Muscle layer of duodenum (tissue), 2 donors: Measurements from ENCODE around the gene CCDC194.

Experiments
- H3K27ac ChIP-seq: one replicate; pipeline ENCODE4 v1.7.0; 2013; ENCODE audit warnings: mild to moderate bottlenecking, low read length
- H3K27me3 ChIP-seq: one replicate; pipeline ENCODE4 v1.7.0; 2013; ENCODE audit warnings: low read depth, mild to moderate bottlenecking, control low read depth, low read length
- H3K36me3 ChIP-seq, 2 donors: one replicate each; pipeline ENCODE4 v1.7.0; 2013; ENCODE audit warnings: low read length in 2 of 2, control low read depth in 1 of 2, mild to moderate bottlenecking in 1 of 2; ENCODE audit not compliant: insufficient read depth in 2 of 2, control insufficient read depth in 1 of 2
- H3K4me1 ChIP-seq, 2 donors: one replicate each; pipeline ENCODE4 v1.7.0; 2013; ENCODE audit warnings: low read length in 2 of 2, mild to moderate bottlenecking in 2 of 2, control low read depth in 1 of 2, moderate library complexity in 1 of 2; ENCODE audit not compliant: insufficient read depth in 2 of 2, control insufficient read depth in 1 of 2
- H3K4me3 ChIP-seq, 2 donors: one replicate each; pipeline ENCODE4 v1.7.0; 2013; ENCODE audit warnings: low read length in 2 of 2, low read depth in 1 of 2, mild to moderate bottlenecking in 1 of 2
- H3K9me3 ChIP-seq, 2 donors: one replicate each; pipeline ENCODE4 v1.7.0; 2013; ENCODE audit warnings: low read length in 2 of 2, control low read depth in 1 of 2, mild to moderate bottlenecking in 1 of 2; ENCODE audit not compliant: control insufficient read depth in 1 of 2
- donor health status: healthy.

Gene CCDC194

GRCh38 chr19:17420475-17420924, 26.5 kb upstream of the CCDC194 start:
- H3K4me3 ChIP-seq = peak overlapping the region; percentile 69 to 83
- no peaks in the 10 kb centered on the region for H3K27me3 ChIP-seq
- H3K4me1 ChIP-seq = peaks cover 6 to 18% of the 10 kb centered on the region in 2 donors
- H3K27ac ChIP-seq = peak overlapping the region; percentile 8
- H3K9me3 ChIP-seq = no peaks in the 10 kb centered on the region
- H3K36me3 ChIP-seq = no peaks in the 10 kb centered on the region

- Histone ChIP-seq H3K27me3 (no peaks in the 10 kb centered on the region), H3K4me1 (peaks cover 6 to 16% of the 10 kb centered on the region in 2 donors), H3K9me3 (no peaks in the 10 kb centered on the region), H3K27ac (peak within 1 kb of the TSS; percentile 72), H3K4me3 (peak within 1 kb of the TSS; percentile 73 to 83), H3K36me3 (no peaks in the 10 kb centered on the region)
Observed at GRCh38 chr19:17419621-17420474, 25.9 kb upstream of the CCDC194 start, which contains the start of gene MVB12A. TSS of gene MVB12A (plus strand) at chr19:17420047. CDS start at chr19:17420136, 89 bp downstream.

- no peaks in the 10 kb centered on the region for H3K27me3 ChIP-seq
- H3K4me3 ChIP-seq = peak overlapping the region; percentile 73 to 83
- H3K4me1 ChIP-seq = peaks cover 6 to 12% of the 10 kb centered on the region in 2 donors
- H3K27ac ChIP-seq = peak overlapping the region; percentile 72
- no peaks in the 10 kb centered on the region for H3K9me3 ChIP-seq
- peaks cover 0 to 2% of the 10 kb centered on the region in 2 donors for H3K36me3 ChIP-seq
Observed at GRCh38 chr19:17419154-17419620, 25.2 kb upstream of the CCDC194 start.

- Histone ChIP-seq H3K4me1 (peaks cover 6 to 12% of the 10 kb centered on the region in 2 donors), H3K9me3 (no peaks in the 10 kb centered on the region), H3K36me3 (peaks cover 0 to 3% of the 10 kb centered on the region in 2 donors), H3K4me3 (peak overlapping the region in 1 of 2 donors; percentile 83), H3K27me3 (no peaks in the 10 kb centered on the region), H3K27ac (no peak overlapping the region)
Observed at GRCh38 chr19:17418710-17419109, 24.7 kb upstream of the CCDC194 start.

GRCh38 chr19:17415121-17415520, 21.1 kb upstream of the CCDC194 start:
- no peak overlapping the region for H3K27ac ChIP-seq

GRCh38 chr19:17414097-17414496, 20.1 kb upstream of the CCDC194 start:
- Histone ChIP-seq H3K4me1 (peaks cover 2 to 3% of the 10 kb centered on the region in 2 donors), H3K4me3 (no peak overlapping the region), H3K27me3 (no peaks in the 10 kb centered on the region), H3K27ac (no peak overlapping the region), H3K36me3 (peaks cover 0 to 3% of the 10 kb centered on the region in 2 donors), H3K9me3 (no peaks in the 10 kb centered on the region)

More at GRCh38 chr19:17415121-17415520, 21.1 kb upstream of the CCDC194 start:
- H3K4me3 ChIP-seq = no peak overlapping the region
- H3K27me3 ChIP-seq = no peaks in the 10 kb centered on the region
- H3K36me3 ChIP-seq = peaks cover 0 to 3% of the 10 kb centered on the region in 2 donors
- H3K4me1 ChIP-seq = peaks cover 5 to 6% of the 10 kb centered on the region in 2 donors
- H3K9me3 ChIP-seq = no peaks in the 10 kb centered on the region

GRCh38 chr19:17411801-17412200, 17.8 kb upstream of the CCDC194 start:
- no peaks in the 10 kb centered on the region for H3K4me1 ChIP-seq
- no peak overlapping the region for H3K27ac ChIP-seq
- H3K4me3 ChIP-seq = no peak overlapping the region
- H3K27me3 ChIP-seq = no peaks in the 10 kb centered on the region
- H3K9me3 ChIP-seq = no peaks in the 10 kb centered on the region
- peaks cover 0 to 3% of the 10 kb centered on the region in 2 donors for H3K36me3 ChIP-seq

GRCh38 chr19:17409990-17410389, 16.0 kb upstream of the CCDC194 start:
- H3K27ac ChIP-seq = no peak overlapping the region
- peaks cover 0 to 11% of the 10 kb centered on the region in 2 donors for H3K4me1 ChIP-seq
- peaks cover 0 to 3% of the 10 kb centered on the region in 2 donors for H3K36me3 ChIP-seq
- no peak overlapping the region for H3K4me3 ChIP-seq
- no peaks in the 10 kb centered on the region for H3K27me3 ChIP-seq
- no peaks in the 10 kb centered on the region for H3K9me3 ChIP-seq

GRCh38 chr19:17406887-17407196, 12.8 kb upstream of the CCDC194 start:
- Histone ChIP-seq H3K9me3 (no peaks in the 10 kb centered on the region), H3K27me3 (no peaks in the 10 kb centered on the region), H3K36me3 (no peaks in the 10 kb centered on the region), H3K4me1 (peaks cover 0 to 11% of the 10 kb centered on the region in 2 donors), H3K27ac (peak overlapping the region; percentile 82), H3K4me3 (peak overlapping the region; percentile 56 to 69)

GRCh38 chr19:17406046-17406886, 12.3 kb upstream of the CCDC194 start:
- Histone ChIP-seq H3K9me3 (no peaks in the 10 kb centered on the region), H3K36me3 (no peaks in the 10 kb centered on the region), H3K27me3 (no peaks in the 10 kb centered on the region), H3K4me1 (peaks cover 0 to 11% of the 10 kb centered on the region in 2 donors), H3K27ac (peak overlapping the region; percentile 82), H3K4me3 (peak overlapping the region; percentile 56 to 69)
